Stimulated activated memory B cell treated with anti-CD40 and anti-IgM and Interleukin-4, amounts not matched to agents 10 μg/mL and 1 μg/mL and 100 μg/mL, for 72 hours (primary cell): ENCODE results near the gene PLEKHM3.
"Not testable (repeated sequence)": the region's sequence is repeated elsewhere in the genome, so short reads cannot be mapped to it uniquely, and the experiment has no call there.

ENCODE experiments used
- ATAC-seq: fragments of 150-1000 bp; cut with Tn5 transposase; 2 replicates; pipeline ENCODE4 v1.10.0; 2021
- H3K27ac Mint-ChIP-seq: one replicate; pipeline ENCODE4 v1.8.0; 2022; ENCODE audit warnings: mild to moderate bottlenecking, mixed read lengths
- H3K27me3 Mint-ChIP-seq: one replicate; pipeline ENCODE4 v1.8.0; 2022; ENCODE audit warnings: mixed read lengths
- H3K36me3 Mint-ChIP-seq: one replicate; pipeline ENCODE4 v1.8.0; 2022; ENCODE audit warnings: mixed read lengths
- H3K4me1 Mint-ChIP-seq: one replicate; pipeline ENCODE4 v1.8.0; 2022; ENCODE audit warnings: mixed read lengths
- H3K4me3 Mint-ChIP-seq: one replicate; pipeline ENCODE4 v1.8.0; 2022; ENCODE audit warnings: mild to moderate bottlenecking, moderate library complexity, mixed read lengths
- H3K9me3 Mint-ChIP-seq: one replicate; pipeline ENCODE4 v1.8.0; 2022; ENCODE audit warnings: mixed read lengths

PLEKHM3 gene

DNA sequence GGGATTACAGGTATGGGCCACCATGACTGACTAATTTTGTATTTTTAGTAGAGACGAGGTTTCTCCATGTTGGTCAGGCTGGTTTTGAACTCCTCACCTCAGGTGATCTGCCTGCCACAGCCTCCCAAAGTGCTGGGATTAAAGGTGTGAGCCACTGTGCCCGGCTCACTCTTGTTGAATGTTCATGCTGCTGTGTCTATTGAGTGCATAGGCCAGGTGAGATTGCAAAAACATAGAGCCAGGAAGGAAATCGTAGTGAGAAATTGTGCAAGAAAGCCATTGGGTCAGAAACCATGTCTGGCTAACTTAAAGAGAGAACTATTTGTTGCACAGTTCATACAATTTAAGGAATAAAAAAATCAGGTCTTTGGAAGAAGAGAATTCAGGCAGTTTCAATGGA, 210.1 kb downstream of the PLEKHM3 start:
- Mint-ChIP-seq H3K36me3 (peaks cover 5% of the 10 kb centered on the region), H3K27ac (no peak overlapping the region), H3K4me3 (no peak overlapping the region), H3K9me3 (no peaks in the 10 kb centered on the region), H3K4me1 (peaks cover 6% of the 10 kb centered on the region), H3K27me3 (no peaks in the 10 kb centered on the region)
- no peak for ATAC-seq

DNA sequence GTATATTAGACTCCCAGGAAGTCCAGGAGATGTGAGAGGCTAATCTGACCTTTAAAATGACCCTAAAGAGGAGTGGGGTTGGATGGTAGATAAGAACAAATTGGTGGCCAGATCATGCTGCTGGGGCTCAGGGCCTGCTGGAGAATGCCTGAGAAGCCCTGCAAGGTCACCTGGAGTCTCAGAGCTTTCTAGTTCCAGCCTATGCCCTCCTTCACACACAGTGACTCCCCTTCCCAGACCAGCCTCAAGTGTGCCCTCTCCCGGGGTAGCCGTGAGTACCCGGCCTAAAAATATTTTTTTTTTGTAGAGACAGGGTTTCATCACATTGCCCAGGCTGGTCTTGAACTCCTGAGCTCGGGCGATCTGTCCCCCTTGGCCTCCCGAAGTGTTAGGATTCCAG, 211.4 kb downstream of the PLEKHM3 start:
- peaks cover 11% of the 10 kb centered on the region for H3K27me3 Mint-ChIP-seq
- no peak for ATAC-seq
- H3K27ac Mint-ChIP-seq: no peak overlapping the region
- peaks cover 6% of the 10 kb centered on the region for H3K4me1 Mint-ChIP-seq
- H3K36me3 Mint-ChIP-seq: peaks cover 5% of the 10 kb centered on the region
- H3K9me3 Mint-ChIP-seq: no peaks in the 10 kb centered on the region
- H3K4me3 Mint-ChIP-seq: no peak overlapping the region

DNA sequence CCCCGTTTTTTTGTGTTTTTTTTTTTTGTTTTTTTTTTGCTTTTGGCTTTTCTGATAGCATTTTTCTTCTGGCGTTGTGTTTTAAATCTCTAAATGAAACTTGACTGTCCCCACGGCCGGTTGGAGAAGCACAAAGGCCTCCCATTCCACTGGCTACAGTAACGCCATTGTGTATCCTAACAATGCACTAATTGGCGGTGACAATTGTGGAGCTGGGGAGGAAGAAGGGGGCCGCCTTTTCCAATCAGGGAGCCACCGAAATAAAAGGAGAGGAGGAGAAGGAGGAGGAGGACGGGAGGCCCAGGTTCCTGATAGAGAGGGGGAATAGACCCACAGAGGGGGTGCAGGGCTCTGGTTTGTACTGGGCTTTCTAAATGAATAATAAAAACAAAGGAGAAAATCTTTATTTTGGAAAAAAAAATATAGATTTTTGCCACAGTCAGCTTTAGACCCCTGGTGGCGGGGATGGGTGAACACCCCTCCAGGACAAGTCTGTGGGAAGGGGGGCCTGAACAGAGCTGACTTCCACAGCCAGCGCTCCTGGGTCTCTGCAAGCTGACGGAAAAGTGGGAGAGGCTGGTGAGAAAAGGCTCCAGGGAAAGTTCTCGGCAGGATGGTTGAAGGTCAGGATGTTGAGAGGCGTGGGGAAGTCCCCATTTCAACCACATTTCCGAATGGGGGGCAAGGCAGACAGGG, 212.0 kb downstream of the PLEKHM3 start:
- Mint-ChIP-seq H3K27me3 (peaks cover 16% of the 10 kb centered on the region), H3K4me1 (peaks cover 6% of the 10 kb centered on the region), H3K36me3 (peaks cover 5% of the 10 kb centered on the region), H3K4me3 (no peak overlapping the region), H3K9me3 (no peaks in the 10 kb centered on the region), H3K27ac (no peak overlapping the region)
- no peak for ATAC-seq

DNA sequence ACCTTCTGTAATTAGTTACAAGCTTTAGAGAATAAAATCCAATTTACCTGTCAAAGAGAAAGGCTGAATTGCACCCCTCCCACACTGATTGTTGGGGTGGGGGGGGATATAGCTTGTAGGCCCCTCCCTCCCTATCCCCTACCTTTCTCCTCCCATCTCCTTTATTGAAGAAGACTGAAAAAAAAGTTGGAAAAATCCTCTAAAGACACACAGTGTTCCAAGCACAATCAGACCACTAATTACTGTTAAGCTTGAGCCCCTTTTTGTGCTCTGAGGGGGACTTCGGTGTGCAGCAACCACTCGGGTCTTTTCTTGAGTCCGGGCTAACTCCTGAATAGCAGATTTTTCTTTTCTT, 212.6 kb downstream of the PLEKHM3 start:
- H3K27me3 Mint-ChIP-seq: peaks cover 22% of the 10 kb centered on the region
- no peak overlapping the region for H3K27ac Mint-ChIP-seq
- H3K36me3 Mint-ChIP-seq: peaks cover 5% of the 10 kb centered on the region
- no peak for ATAC-seq
- H3K9me3 Mint-ChIP-seq: no peaks in the 10 kb centered on the region
- no peak overlapping the region for H3K4me3 Mint-ChIP-seq
- H3K4me1 Mint-ChIP-seq: peaks cover 6% of the 10 kb centered on the region

DNA sequence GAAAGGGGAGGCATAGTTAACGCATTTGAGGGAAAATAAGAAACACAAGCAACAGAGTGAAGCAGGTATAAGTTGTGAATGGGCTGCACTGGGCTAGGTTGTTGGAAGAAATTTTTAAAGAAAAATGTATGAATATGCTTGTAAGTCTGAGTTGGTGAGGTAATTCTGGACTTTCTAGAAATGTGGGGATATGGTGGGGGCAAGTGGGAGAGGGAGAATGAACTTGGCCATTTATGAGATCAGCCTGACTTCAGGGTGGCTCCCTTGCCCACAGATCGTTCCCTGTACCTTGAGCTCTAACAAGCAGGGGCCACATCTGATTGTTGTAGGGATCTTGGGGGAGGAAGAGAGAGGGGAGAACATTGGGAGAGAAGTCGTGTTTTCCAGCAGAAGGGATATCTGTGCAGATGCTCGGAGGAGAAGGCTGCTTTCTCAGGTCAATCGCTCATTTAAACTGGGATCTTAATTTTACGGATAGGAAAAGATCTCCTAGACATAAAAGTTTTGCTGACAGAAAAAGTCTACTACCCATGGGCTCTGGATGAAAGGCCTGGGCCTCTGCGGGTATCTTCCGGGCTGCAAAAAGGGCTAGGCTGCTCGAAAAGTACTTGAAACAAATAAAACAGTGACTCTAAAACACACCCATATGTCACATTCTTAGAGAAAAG, 213.1 kb downstream of the PLEKHM3 start:
- Mint-ChIP-seq H3K4me3 (no peak overlapping the region), H3K36me3 (peaks cover 5% of the 10 kb centered on the region), H3K9me3 (no peaks in the 10 kb centered on the region), H3K4me1 (peaks cover 6% of the 10 kb centered on the region), H3K27me3 (peaks cover 27% of the 10 kb centered on the region), H3K27ac (no peak overlapping the region)
- ATAC-seq: no peak

DNA sequence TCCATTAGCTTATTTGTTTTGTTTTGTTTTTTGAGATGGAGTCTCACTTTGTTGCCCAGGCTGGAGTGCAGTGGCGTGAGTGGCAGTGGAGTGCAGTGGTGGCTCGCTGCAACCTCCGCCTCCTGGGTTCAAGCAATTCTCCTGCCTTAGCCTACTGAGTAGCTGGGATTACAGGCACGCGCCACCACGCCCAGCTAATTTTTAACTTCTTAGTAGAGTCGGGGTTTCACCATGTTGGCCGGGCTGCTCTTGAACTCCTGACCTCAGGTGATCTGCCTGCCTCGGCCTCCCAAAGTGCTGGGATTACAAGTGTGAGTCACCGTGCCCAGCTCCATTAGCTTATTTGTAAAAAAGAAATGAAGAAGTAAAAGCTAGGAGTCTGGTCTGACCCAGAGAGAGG, 213.7 kb downstream of the PLEKHM3 start:
- not testable (repeated sequence) for H3K4me3 Mint-ChIP-seq, H3K27ac Mint-ChIP-seq, H3K36me3 Mint-ChIP-seq, ATAC-seq, H3K4me1 Mint-ChIP-seq, H3K9me3 Mint-ChIP-seq
- H3K27me3 Mint-ChIP-seq: peaks cover 29% of the 10 kb centered on the region

DNA sequence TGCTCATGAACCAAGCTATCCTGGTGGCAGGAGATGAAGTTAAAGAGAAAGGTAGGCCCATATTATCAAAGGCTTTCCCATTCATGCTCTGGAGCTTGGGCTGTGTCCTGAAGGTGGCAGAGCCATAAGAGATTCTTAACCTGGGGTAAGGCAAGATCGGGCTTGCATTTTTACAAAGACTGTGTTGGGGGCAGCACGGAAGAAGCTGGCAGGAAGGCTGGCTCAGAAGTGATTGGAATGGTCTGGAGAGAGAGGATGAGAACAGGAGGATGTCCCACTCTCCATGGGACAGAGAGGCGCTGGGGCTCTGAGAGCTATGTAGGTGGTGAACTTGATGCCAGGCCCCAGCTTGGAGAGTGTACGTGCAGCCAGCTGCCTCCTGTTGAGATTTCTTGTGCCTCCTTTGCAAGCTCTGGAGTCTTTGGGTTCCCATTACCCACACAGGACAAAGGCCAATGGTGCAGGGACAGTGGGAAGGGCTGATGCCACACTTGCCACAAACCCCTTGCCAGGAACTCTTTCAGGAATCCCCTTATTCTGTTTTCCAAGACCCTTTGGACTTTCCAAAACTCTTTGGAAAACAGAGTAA, 215.0 kb downstream of the PLEKHM3 start:
- no peak for ATAC-seq
- no peak overlapping the region for H3K27ac Mint-ChIP-seq
- no peaks in the 10 kb centered on the region for H3K9me3 Mint-ChIP-seq
- H3K4me1 Mint-ChIP-seq: peaks cover 6% of the 10 kb centered on the region
- no peak overlapping the region for H3K4me3 Mint-ChIP-seq
- H3K27me3 Mint-ChIP-seq: peaks cover 29% of the 10 kb centered on the region
- H3K36me3 Mint-ChIP-seq: peaks cover 2% of the 10 kb centered on the region

DNA sequence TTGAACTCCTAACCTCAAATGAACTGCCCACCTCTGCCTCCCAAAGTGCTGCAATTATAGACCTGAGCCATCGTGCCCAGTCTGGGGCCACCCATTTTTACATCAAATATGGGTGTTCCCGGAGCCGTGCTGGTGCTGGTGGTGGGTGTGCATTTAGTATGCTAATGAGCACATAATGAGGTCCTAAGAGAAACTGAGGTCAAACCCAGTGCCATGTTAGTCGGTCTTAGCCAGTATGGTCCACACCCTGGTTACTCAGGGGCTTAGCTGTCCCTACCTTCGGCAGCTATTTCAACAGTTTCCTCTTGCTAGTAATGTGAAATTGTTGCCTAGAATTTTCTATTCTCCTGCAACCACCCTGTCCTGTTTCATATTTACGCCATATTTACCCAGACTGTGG, 217.2 kb downstream of the PLEKHM3 start:
- Mint-ChIP-seq H3K9me3 (no peaks in the 10 kb centered on the region), H3K27ac (no peak overlapping the region), H3K4me1 (peaks cover 6% of the 10 kb centered on the region), H3K36me3 (no peaks in the 10 kb centered on the region), H3K4me3 (no peak overlapping the region), H3K27me3 (peaks cover 29% of the 10 kb centered on the region)
- ATAC-seq: no peak

DNA sequence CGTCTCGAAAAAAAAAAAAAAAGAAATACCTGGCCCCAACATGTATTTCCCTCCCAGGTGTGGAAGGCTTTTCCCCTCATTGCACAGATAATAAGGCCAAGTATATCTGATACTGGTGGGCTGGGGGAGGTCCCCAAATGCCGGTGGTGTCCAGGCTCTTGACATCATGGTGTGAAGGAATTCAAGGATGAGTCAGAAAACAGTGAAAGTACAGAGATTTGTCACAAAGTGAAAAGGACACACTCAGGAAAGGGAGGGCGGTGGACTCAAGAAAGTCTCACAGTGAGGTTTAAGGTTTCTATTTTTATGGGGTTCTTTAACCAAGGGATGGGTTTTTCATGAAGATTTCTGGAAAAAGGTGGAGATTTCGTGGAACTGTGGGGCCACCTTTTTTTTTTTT, 217.8 kb downstream of the PLEKHM3 start:
- H3K9me3 Mint-ChIP-seq: no peaks in the 10 kb centered on the region
- no peak overlapping the region for H3K4me3 Mint-ChIP-seq
- no peaks in the 10 kb centered on the region for H3K36me3 Mint-ChIP-seq
- peaks cover 6% of the 10 kb centered on the region for H3K4me1 Mint-ChIP-seq
- H3K27ac Mint-ChIP-seq: no peak overlapping the region
- peaks cover 29% of the 10 kb centered on the region for H3K27me3 Mint-ChIP-seq
- no peak for ATAC-seq

DNA sequence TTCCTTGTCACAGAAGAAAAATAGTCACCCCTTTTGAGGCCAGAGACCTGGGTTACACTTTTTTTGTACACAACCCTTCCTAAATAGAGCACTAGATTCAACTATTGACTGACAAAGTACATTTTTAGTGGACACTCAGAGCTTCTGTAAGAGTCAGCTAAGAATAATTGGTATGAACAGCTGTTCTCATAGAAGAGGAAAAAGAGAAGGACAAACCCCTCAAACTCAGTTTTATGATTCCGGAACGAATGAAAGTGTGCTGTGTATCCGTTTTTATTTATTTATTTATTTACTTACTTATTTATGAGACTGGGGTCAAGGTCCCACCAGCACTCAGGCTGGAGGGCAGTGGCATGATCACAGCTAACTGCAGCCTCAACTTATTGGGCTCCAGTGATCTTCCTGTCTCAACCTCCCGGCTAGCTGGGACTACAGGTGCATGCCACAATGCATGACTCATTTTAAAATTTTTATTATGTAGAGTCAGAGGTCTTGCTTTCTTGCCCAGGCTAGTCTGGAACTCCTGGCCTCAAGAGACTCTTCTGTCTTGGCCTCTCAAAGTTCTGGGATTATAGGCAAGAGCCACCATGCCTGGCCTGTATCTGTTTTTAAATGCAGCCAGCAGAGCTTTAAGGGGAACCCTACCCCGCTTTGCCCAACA, 219.6 kb downstream of the PLEKHM3 start:
- Mint-ChIP-seq H3K9me3 (no peaks in the 10 kb centered on the region), H3K4me1 (no peaks in the 10 kb centered on the region), H3K4me3 (no peak overlapping the region), H3K27ac (no peak overlapping the region), H3K27me3 (peaks cover 29% of the 10 kb centered on the region), H3K36me3 (no peaks in the 10 kb centered on the region)
- no peak for ATAC-seq

DNA sequence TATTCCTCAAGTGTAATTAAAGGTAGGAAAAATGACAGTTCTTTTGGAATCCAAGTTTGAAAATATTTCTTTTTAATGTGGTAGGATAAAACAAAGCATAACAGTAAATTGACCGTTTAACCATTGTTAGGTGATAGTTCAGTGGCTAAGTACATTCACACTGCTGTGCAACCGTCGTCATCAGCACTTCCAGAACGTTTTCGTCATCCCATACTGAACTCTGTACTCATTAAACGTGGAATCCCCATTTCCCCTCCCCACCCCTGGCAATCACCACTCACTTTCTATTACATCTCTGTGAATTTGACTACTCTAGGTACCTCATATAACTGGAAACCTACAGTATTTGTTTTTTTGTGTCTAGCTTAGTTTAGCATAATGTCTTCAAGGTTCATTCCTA, 222.7 kb downstream of the PLEKHM3 start:
- ATAC-seq: no peak
- H3K4me3 Mint-ChIP-seq: no peak overlapping the region
- no peak overlapping the region for H3K27ac Mint-ChIP-seq
- no peaks in the 10 kb centered on the region for H3K4me1 Mint-ChIP-seq
- no peaks in the 10 kb centered on the region for H3K36me3 Mint-ChIP-seq
- H3K9me3 Mint-ChIP-seq: no peaks in the 10 kb centered on the region
- H3K27me3 Mint-ChIP-seq: peaks cover 6% of the 10 kb centered on the region

DNA sequence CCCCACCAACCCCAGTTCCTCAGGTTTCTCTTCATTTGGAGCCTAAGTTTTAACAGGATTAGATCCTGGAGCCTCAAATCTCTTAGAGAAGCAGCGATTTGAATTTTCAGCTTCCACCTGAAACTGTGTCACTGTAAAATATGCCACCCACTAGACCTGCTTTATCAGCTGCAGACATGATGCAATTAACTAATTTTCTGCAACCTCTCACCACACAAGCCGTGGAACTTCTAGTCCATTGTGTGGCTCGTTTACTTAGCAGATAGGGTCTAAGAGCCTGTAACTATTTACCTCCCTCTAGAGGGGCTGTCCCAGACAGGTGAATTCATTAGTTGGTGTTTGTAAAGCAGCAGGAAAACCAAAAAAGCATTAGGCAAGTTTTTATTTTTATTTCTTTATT, 224.1 kb downstream of the PLEKHM3 start:
- no peaks in the 10 kb centered on the region for H3K4me1 Mint-ChIP-seq
- no peak for ATAC-seq
- H3K27me3 Mint-ChIP-seq: no peaks in the 10 kb centered on the region
- H3K4me3 Mint-ChIP-seq: no peak overlapping the region
- no peaks in the 10 kb centered on the region for H3K36me3 Mint-ChIP-seq
- no peaks in the 10 kb centered on the region for H3K9me3 Mint-ChIP-seq
- H3K27ac Mint-ChIP-seq: no peak overlapping the region

DNA sequence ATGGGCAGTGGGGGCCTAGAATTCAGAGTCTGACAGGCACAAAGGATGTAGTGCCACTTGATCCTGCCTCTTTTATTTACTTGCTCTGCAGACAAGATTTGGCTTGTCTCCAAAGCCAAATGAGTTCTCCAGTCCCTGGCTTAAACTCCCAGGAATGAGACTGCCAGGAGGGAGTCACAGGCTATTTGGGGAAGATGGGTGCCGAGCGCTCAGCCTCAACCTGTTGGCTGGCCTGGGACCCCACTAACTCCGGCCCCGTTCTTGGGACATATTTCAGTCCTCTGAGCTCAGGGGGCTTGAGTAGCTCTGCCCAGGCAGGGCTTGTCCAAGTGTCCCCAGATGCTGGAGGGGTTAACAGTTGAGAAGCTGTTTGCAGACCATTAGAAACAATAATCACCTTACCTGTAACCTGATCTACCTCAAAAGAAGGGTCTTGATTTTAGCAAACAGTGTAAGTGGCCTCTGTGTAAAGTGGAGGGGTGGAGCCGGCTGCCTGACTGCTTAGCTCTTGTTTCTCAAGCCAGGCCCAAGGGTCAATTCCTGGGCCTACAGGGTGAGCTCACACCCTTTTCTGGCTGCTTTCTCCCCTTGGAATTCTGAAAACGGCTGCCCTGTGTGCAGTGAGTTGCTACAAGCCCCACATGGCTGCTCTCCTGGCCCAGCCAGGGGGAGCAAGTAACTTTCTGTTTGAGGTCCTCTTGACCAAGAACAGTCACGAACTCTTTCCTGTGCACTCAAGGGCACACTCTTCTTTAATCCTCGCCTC, 228.6 kb downstream of the PLEKHM3 start:
- Mint-ChIP-seq H3K9me3 (no peaks in the 10 kb centered on the region), H3K27me3 (peaks cover 14% of the 10 kb centered on the region), H3K4me3 (no peak overlapping the region), H3K36me3 (no peaks in the 10 kb centered on the region), H3K4me1 (no peaks in the 10 kb centered on the region), H3K27ac (no peak overlapping the region)
- ATAC-seq: no peak

DNA sequence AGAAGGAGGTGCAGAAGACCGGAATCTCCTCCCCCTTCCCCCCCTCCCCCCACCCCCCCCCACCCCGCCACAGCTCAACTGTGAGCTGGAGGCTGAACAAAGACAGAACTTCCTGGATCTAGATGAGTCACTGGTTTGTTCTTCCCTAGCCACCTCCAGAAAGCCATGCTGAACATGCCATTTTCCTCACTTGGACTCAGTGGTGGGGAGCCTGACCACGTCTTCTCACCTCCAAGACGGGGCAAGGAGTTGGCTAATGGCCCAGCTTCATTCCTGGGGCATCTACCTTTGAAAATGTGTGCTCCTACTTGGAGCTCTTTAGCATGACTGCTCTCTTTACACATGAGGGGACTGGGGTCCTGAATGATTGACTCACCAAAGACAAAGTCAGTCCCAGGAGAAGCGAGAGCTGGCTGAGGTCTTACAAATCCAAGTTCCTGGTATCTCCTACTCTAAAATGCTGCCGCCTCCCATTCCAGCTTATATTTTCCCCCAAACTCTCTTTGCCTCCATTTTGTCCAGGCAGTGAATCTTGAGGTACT, 233.0 kb downstream of the PLEKHM3 start:
- H3K4me1 Mint-ChIP-seq: no peaks in the 10 kb centered on the region
- no peak overlapping the region for H3K4me3 Mint-ChIP-seq

More for the DNA sequence above, 233.0 kb downstream of the PLEKHM3 start:
- no peak for ATAC-seq
- no peaks in the 10 kb centered on the region for H3K9me3 Mint-ChIP-seq
- H3K27me3 Mint-ChIP-seq: peaks cover 37% of the 10 kb centered on the region
- no peak overlapping the region for H3K27ac Mint-ChIP-seq
- H3K36me3 Mint-ChIP-seq: no peaks in the 10 kb centered on the region
